Measurements from ENCODE around the gene FGFBP2.
"Not testable (repeated sequence)": the region's sequence is repeated elsewhere in the genome, so short reads cannot be mapped to it uniquely, and the experiment has no call there.

FGFBP2 gene

DNA sequence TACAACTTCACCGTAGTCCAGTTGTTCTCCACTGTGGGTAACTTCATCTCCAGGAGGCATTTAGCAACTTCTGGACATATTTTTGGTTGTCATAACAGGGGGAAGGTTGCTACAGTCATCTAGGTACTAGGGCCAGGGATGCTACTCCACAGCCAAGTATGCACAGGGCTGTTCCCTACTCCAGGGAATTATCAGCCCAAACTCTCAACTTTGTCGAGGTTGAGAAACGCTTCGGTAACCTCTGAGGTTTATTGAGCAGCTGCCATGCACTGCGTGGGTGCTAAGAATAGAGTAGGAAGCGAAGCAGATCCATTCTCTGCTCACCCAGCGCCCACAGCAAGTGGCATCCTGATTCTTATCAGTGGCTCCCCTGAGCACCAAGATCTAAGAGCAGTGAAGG, 32.7 kb downstream of the FGFBP2 start:
- DNase-seq (ENCODE audit: low read depth): no peak

GRCh38 chr4:15929540-15929939, 33.4 kb downstream of the FGFBP2 start:
- no peak for DNase-seq (ENCODE audit: low read depth)

DNA sequence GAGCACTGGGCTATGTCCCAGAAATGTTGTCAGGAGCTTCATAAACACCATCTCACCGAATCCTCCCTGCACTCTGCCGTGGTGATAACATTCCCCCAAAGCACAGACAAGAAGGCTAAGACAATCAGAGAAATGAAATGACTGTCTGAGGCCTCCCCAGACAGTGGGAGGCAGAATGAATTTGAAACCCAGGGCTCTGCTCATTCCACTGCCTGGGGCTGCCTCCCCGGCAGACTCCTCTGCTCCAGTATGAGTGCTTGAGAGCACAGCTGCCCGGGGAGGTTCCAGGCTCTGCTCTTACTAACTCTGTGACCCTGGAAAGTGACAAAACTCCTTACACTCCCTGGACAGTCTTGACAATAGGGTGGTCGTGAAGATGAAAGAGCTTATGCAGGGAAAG, 34.1 kb downstream of the FGFBP2 start:
- no peak for DNase-seq (ENCODE audit: low read depth)

- DNase-seq (ENCODE audit: low read depth): no peak
These were observed 36.5 kb downstream of the FGFBP2 start for GRCh38 chr4:15926486-15926885.

- DNase-seq (ENCODE audit: low read depth): no peak
These were observed 37.1 kb downstream of the FGFBP2 start for GRCh38 chr4:15925830-15926229.

GRCh38 chr4:15921592-15921932, 41.4 kb downstream of the FGFBP2 start:
- DNase-seq (ENCODE audit: low read depth): no peak

GRCh38 chr4:15920723-15921591, 42.0 kb downstream of the FGFBP2 start:
- no peak for DNase-seq (ENCODE audit: low read depth)

DNA sequence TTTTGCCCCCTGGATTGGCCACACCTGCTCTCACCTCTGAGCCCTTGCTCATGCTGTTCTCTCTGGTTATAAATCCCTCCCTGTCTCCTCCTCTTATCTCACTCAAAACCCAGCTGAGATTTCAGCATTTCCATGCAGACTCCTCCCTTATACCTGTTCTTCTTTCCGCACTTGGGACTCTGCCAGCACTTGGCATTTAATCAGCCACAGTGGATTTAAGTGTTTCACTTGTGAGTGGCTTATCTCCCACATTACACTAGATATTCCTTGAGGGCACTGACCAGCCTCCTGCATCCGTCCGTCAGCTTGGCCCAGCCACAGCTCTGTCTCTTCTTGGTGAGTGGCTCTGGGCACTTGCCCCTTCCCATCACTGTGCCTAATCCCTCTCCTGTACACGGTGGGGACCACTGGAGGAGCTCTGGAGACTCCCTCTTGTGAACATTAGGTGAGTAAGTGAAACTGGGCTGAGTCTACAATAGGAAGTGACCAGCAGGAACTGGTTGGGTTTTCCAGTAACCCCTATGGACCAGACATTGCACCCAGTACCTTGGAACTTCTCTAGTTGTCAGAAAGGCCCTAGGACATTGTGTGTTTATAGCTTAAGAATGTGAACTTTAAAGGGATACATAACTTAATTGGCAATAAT, 44.4 kb downstream of the FGFBP2 start:
- DNase-seq (ENCODE audit: low read depth): no peak

DNA sequence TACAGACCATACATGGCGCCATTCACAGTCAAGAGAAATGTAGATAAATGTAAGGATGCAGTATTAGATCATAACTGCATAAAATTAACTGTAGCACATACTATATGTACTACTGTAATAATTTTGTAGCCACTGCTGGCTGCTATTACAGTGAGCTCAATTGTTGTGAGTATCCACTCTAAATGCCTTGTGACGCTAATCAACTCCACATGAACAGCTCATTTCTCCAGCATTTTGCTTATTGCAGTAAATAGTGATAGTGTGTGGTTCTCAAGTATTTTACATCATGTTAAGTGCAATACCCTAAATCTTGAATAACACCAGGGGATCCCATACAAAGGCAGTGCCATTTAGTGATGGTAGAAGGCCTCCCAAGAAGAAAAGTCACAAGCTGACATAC, 45.7 kb downstream of the FGFBP2 start:
- DNase-seq (ENCODE audit: low read depth): no peak

GRCh38 chr4:15916358-15916757, 46.6 kb downstream of the FGFBP2 start:
- DNase-seq (ENCODE audit: low read depth): not testable (repeated sequence)

- no peak for DNase-seq (ENCODE audit: low read depth)
These were observed 48.2 kb downstream of the FGFBP2 start for GRCh38 chr4:15914736-15915135.

GRCh38 chr4:15914291-15914690, 48.7 kb downstream of the FGFBP2 start:
- DNase-seq (ENCODE audit: low read depth): no peak

DNA sequence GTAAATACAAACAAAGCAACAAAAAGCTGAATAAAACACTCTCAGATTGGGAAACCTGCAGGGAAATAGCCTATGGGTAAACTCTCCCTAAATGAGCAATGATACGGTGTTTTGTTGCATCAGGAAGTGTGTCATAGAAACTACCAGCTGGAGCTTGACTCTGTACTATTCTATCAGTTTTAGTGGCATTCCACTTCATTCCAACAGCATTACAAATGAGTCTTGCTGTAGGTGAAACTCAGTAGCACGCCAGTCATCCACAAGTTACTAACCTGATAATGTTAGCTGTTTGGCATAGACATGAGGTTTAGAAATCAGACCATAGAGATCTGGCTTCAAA, 49.4 kb downstream of the FGFBP2 start:
- no peak for DNase-seq (ENCODE audit: low read depth)

GRCh38 chr4:15912961-15913630, 49.9 kb downstream of the FGFBP2 start:
- no peak for DNase-seq (ENCODE audit: low read depth)

- DNase-seq (ENCODE audit: low read depth): no peak
These were observed 50.7 kb downstream of the FGFBP2 start for GRCh38 chr4:15912236-15912635.

Data from activated T-cell treated with anti-CD3 and anti-CD28 coated beads for 48 hours (primary cell).